SHP77 treated with DMSO at 0.1 percent for 48 hours (cell line): ENCODE data around the gene ENOX1.

Experiments used
- DNase-seq: peaks from one replicate; lab custom pipeline; 2025; lab: John Stamatoyannopoulos, UW

Gene ENOX1

GRCh38 chr13:43608400-43609137 is 178.2 kb downstream of the ENOX1 start:
- DNase-seq = no peak

GRCh38 chr13:43597599-43597945 is 189.2 kb downstream of the ENOX1 start:
- no peak for DNase-seq

GRCh38 chr13:43596924-43597598 is 189.7 kb downstream of the ENOX1 start:
- DNase-seq = no peak

GRCh38 chr13:43596006-43596405 is 190.8 kb downstream of the ENOX1 start:
- DNase-seq = no peak

- DNase-seq = no peak
Observed at GRCh38 chr13:43587376-43587775, 199.4 kb downstream of the ENOX1 start.

- DNase-seq = no peak
Observed at GRCh38 chr13:43584751-43585150, 202.0 kb downstream of the ENOX1 start.

GRCh38 chr13:43583321-43583720 is 203.5 kb downstream of the ENOX1 start:
- no peak for DNase-seq

DNA sequence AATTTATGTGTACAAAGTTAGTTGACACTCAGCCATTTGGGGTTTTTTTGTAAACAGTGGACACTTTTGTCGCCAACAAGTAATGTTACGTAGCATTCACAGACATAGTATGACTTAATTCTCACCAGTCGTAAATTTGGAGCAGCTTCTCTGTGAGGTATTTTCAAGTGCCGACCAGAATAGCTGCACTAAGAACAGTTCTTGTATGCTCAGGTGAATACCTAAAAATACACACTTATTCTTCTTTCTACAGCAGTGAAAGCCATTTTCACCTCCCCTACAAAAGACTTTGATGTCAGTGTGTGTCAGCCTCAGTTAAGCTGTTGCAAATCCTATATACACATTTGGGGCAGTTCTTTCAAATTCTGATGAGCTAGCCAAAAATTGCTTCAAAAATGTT is 206.5 kb downstream of the ENOX1 start:
- DNase-seq = no peak

DNA sequence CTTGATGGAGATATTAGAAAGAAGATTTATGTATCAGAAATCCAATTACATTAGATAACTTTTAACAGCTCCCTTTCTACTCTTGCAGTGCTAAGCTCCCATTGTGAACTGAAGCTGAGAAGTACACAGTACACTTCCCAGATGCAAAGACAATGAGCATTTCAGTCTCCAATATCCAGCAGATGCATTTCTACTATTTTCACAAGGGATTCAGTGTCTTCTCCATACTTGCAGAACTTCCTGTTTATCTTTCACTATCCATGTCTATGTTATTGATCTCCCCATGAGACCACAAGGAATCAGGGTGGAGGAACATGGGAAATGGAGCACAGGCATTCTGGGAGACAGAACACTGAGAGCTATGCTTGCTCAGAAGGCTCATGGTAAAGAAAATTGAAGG is 207.5 kb downstream of the ENOX1 start:
- no peak for DNase-seq

GRCh38 chr13:43574605-43575004 is 212.2 kb downstream of the ENOX1 start:
- no peak for DNase-seq

GRCh38 chr13:43573802-43574514 is 212.8 kb downstream of the ENOX1 start:
- no peak for DNase-seq

GRCh38 chr13:43573361-43573740 is 213.4 kb downstream of the ENOX1 start:
- DNase-seq = no peak

- DNase-seq = no peak
Observed at GRCh38 chr13:43572656-43573360, 214.0 kb downstream of the ENOX1 start.

- DNase-seq = no peak
Observed at GRCh38 chr13:43569658-43570057, 217.1 kb downstream of the ENOX1 start.

- no peak for DNase-seq
Observed at GRCh38 chr13:43567608-43568007, 219.2 kb downstream of the ENOX1 start.

DNA sequence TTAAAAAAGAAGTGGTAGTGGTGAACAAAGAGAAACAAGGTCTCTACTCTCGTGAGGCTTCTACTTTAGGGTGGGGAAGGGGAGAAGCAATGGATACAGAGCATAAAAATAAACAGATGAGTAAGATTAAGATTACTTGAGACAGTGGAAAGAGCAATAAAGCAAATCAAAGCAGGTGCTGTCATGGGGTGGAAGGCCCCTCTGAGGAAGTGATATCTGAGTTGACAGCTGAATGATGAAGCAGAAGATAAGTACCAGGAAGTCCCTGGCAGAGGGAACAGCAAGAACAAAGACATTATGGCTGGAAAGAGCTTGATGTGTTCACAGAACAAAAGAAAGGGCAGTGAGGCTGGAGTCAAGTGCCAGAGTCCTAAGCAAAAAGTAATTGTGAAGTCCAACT is 221.8 kb downstream of the ENOX1 start:
- no peak for DNase-seq

DNA sequence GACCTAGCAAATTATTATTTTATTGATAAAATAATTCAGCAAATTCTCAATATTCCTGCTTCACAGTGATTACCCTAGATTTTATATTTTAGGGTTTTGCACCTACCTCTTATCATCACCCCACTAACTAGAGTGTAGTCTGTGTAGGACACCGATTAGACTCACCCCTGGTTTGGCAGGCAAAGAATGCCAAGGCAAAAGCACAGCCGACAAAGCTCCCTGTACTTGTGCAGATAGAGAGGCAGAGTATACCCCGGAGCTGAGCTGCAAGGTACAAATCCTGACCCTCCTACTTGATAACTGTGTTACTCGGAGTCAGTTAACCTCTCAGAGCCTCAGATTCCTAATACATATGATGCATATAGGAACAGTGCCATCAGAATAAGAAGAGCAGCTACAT is 225.7 kb downstream of the ENOX1 start:
- DNase-seq = no peak

- no peak for DNase-seq
Observed at GRCh38 chr13:43558939-43559338, 227.8 kb downstream of the ENOX1 start.

- no peak for DNase-seq
Observed at GRCh38 chr13:43558326-43558725, 228.4 kb downstream of the ENOX1 start.

GRCh38 chr13:43555667-43556066 is 231.1 kb downstream of the ENOX1 start:
- no peak for DNase-seq

- DNase-seq = no peak
Observed at GRCh38 chr13:43551897-43552456, 234.8 kb downstream of the ENOX1 start.

GRCh38 chr13:43546816-43547215 is 240.0 kb downstream of the ENOX1 start:
- DNase-seq = no peak
